ENCODE data around the gene AGGF1. TPM values are rescaled to one million over a fixed set of nuclear protein-coding genes. Genes with fewer than 3 reads are reported as not detected.
A peak's percentile ranks its signal among the peaks of the same experiment; 100 is the strongest.

AGGF1 gene
- total RNA-seq, 4 donors from 2014 or later: 17.5 to 21.2 (median 19.0) TPM

DNA sequence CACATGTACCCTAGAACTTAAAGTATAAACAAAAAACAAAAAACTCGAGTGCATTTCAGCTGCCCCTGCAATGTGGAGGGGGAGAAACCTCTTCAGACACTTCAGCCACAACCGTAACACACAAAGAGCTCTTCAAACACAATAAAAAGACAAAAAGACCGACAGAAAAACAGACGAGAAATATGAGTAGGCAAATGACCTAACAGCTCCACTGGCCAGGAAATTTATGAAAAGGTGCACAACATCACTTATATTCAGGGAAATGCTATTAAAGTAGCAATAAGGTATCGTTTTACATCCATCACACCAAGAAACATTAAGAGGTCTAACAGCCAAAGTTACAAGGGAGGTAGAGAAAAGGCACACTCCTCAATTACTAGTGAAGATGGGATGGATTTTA, 50.7 kb downstream of the AGGF1 start:
- Histone ChIP-seq H3K27ac (no peak overlapping the region), H3K4me3 (no peak overlapping the region), H3K9me3 (no peaks in the 10 kb centered on the region), H3K36me3 (peaks cover 0 to 10% of the 10 kb centered on the region in 2 donors), H3K27me3 (no peaks in the 10 kb centered on the region), H3K4me1 (peaks cover 0 to 30% (median 4%) of the 10 kb centered on the region in 3 donors)
- TF ChIP-seq, protein P1, sequence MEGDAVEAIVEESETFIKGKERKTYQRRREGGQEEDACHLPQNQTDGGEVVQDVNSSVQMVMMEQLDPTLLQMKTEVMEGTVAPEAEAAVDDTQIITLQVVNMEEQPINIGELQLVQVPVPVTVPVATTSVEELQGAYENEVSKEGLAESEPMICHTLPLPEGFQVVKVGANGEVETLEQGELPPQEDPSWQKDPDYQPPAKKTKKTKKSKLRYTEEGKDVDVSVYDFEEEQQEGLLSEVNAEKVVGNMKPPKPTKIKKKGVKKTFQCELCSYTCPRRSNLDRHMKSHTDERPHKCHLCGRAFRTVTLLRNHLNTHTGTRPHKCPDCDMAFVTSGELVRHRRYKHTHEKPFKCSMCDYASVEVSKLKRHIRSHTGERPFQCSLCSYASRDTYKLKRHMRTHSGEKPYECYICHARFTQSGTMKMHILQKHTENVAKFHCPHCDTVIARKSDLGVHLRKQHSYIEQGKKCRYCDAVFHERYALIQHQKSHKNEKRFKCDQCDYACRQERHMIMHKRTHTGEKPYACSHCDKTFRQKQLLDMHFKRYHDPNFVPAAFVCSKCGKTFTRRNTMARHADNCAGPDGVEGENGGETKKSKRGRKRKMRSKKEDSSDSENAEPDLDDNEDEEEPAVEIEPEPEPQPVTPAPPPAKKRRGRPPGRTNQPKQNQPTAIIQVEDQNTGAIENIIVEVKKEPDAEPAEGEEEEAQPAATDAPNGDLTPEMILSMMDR (IDR thresholded peaks at IDR 0.05): no peak
- TF ChIP-seq POLR2A (IDR thresholded peaks at IDR 0.05) (no peak), EP300 (IDR thresholded peaks at IDR 0.05) (no peak), POLR2AphosphoS5 (IDR thresholded peaks at IDR 0.05) (no peak)
- 73 to 84% methylated on average over 3 to 5 of the region's 5 CpGs for WGBS, 2 donors (ENCODE audit: low coverage in 1 of 2)
- no peak for ATAC-seq

- WGBS, 2 donors (ENCODE audit: low coverage in 1 of 2): 0 to 38% methylated on average over 1 of the region's 1 CpG
- no peak for TF ChIP-seq POLR2A (IDR thresholded peaks at IDR 0.05)
- H3K9me3 ChIP-seq: no peaks in the 10 kb centered on the region
These were observed 52.1 kb downstream of the AGGF1 start for GRCh38 chr5:77082280-77082679.

DNA sequence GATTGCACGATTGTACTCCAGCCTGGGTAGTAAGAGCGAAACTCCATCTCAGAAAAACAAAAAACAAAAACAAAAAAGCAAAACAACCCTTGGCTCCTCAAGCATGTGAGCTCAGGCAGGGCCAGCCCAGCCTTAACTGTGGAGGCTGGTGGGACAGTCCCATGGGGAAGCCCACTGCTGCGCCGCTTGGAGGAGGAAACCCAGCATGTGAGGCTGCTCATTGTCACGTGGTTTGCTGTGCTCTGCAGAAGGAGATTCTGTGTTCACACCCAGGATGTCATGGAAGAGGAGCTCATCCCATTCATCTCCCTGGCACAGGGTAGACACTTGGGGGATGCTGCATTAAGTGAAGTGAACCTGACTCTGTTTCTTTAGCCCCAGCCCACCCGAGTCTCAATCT, 52.9 kb downstream of the AGGF1 start:
- 87 to 90% methylated on average over 3 to 5 of the region's 6 CpGs for WGBS, 2 donors (ENCODE audit: low coverage in 1 of 2)
- H3K27me3 ChIP-seq: no peaks in the 10 kb centered on the region
- TF ChIP-seq, protein P1 (IDR thresholded peaks at IDR 0.05): no peak
- TF ChIP-seq EP300 (IDR thresholded peaks at IDR 0.05): no peak
- TF ChIP-seq POLR2AphosphoS5 (IDR thresholded peaks at IDR 0.05): no peak
- TF ChIP-seq POLR2A (IDR thresholded peaks at IDR 0.05): no peak

More at GRCh38 chr5:77082280-77082679, 52.1 kb downstream of the AGGF1 start:
- Histone ChIP-seq H3K27me3 (no peaks in the 10 kb centered on the region), H3K27ac (no peak overlapping the region), H3K36me3 (peaks cover 0 to 10% of the 10 kb centered on the region in 2 donors), H3K4me1 (peaks cover 0 to 28% (median 0%) of the 10 kb centered on the region in 3 donors), H3K4me3 (no peak overlapping the region)
- ATAC-seq: no peak

GRCh38 chr5:77086368-77086688, 56.1 kb downstream of the AGGF1 start:
- Histone ChIP-seq H3K27me3 (no peaks in the 10 kb centered on the region), H3K36me3 (peaks cover 0 to 10% of the 10 kb centered on the region in 2 donors), H3K4me1 (peaks cover 0 to 31% (median 8%) of the 10 kb centered on the region in 3 donors), H3K9me3 (no peaks in the 10 kb centered on the region), H3K4me3 (peak overlapping the region; percentile 79 to 84), H3K27ac (peak overlapping the region; percentile 84 to 95 (median 92))
- 0% methylated on average over 5 to 6 of the region's 6 CpGs for WGBS, 2 donors (ENCODE audit: low coverage in 1 of 2)
- no peak for TF ChIP-seq POLR2A (IDR thresholded peaks at IDR 0.05)
- TF ChIP-seq, protein P1 (IDR thresholded peaks at IDR 0.05): no peak
- TF ChIP-seq POLR2AphosphoS5 (IDR thresholded peaks at IDR 0.05): no peak
- TF ChIP-seq EP300 (IDR thresholded peaks at IDR 0.05): no peak
- no peak for ATAC-seq

More for the DNA sequence above, 52.9 kb downstream of the AGGF1 start:
- Histone ChIP-seq H3K36me3 (peaks cover 0 to 10% of the 10 kb centered on the region in 2 donors), H3K4me1 (peaks cover 0 to 29% (median 7%) of the 10 kb centered on the region in 3 donors), H3K9me3 (no peaks in the 10 kb centered on the region), H3K4me3 (no peak overlapping the region), H3K27ac (no peak overlapping the region)
- ATAC-seq: no peak

DNA sequence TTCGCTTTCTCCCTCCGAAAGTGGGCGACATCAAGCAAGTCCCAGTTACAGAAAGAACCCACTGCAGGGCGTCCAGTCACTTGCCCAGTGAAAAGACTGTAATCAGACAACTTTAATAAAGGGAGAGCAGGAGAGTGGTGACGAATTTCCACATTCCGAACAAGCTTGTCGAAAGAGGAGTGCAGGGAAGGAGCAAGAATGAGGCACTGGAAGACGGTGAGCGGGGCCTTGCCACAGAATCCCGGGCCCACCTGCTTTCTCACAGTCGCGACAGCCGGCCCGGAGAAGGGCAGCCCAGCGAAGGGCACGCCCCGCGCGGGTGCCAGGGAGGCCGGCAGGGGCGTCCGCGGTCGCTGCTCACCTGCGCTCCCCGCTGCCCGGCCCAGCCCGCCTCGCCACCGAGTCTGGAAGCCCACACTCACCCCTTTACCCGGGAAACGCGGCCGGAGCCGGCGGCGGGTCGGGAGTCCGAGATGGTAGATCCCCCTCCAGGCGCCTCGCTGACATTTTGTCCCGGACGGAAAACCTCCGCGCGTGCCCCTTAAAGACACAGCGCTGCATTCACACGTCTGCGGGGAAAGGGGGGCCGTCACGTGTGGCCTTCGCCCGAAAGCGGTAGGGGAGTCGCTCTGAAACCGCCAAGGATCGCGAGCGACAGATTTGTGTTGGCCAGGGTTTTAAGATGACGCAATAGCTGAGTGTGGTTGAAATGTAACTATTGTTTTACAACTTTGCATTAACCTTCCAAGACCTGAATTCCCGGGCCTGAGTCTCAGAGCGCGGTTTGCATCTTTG, 56.7 kb downstream of the AGGF1 start, which contains the start of gene ZBED3:
ZBED3 (minus strand) TSS at position 597 of the 795 bp plus-strand sequence. CDS start 9,407 bp downstream, outside the sequence.
- Histone ChIP-seq H3K4me1 (peaks cover 0 to 31% (median 8%) of the 10 kb centered on the region in 3 donors), H3K9me3 (no peaks in the 10 kb centered on the region), H3K4me3 (peak within 1 kb of the TSS; percentile 79 to 84), H3K36me3 (peaks cover 0 to 10% of the 10 kb centered on the region in 2 donors), H3K27ac (peak within 1 kb of the TSS; percentile 84 to 95 (median 92)), H3K27me3 (no peaks in the 10 kb centered on the region)
- ATAC-seq: peak; percentile 86
- WGBS, 2 donors (ENCODE audit: low coverage in 1 of 2): 0 to 3% methylated on average over 6 to 15 of the region's 63 CpGs
- TF ChIP-seq EP300 (IDR thresholded peaks at IDR 0.05) (no peak), POLR2AphosphoS5 (IDR thresholded peaks at IDR 0.05) (peak; percentile 42), POLR2A (IDR thresholded peaks at IDR 0.05) (peak; percentile 23 to 25)
- TF ChIP-seq, protein P1 (IDR thresholded peaks at IDR 0.05): peak in 2 of 4 experiments; percentile 25 to 37

Measured in gastroesophageal sphincter (tissue), 4 donors.